ENCODE data around the gene NXPH4.

GRCh38 chr12:57173683-57174082, 42.9 kb upstream of the NXPH4 start:
- TF ChIP-seq, protein P1, sequence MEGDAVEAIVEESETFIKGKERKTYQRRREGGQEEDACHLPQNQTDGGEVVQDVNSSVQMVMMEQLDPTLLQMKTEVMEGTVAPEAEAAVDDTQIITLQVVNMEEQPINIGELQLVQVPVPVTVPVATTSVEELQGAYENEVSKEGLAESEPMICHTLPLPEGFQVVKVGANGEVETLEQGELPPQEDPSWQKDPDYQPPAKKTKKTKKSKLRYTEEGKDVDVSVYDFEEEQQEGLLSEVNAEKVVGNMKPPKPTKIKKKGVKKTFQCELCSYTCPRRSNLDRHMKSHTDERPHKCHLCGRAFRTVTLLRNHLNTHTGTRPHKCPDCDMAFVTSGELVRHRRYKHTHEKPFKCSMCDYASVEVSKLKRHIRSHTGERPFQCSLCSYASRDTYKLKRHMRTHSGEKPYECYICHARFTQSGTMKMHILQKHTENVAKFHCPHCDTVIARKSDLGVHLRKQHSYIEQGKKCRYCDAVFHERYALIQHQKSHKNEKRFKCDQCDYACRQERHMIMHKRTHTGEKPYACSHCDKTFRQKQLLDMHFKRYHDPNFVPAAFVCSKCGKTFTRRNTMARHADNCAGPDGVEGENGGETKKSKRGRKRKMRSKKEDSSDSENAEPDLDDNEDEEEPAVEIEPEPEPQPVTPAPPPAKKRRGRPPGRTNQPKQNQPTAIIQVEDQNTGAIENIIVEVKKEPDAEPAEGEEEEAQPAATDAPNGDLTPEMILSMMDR (IDR thresholded peaks at IDR 0.05 in 4 of 5, conservative IDR thresholded peaks at IDR 0.05 in 1 of 5): no peak
- TF ChIP-seq POLR2A (IDR thresholded peaks at IDR 0.05): no peak

Data from gastrocnemius medialis (tissue), 4 donors.